ENCODE results near the gene COL1A2. TPM values are rescaled to one million over a fixed set of nuclear protein-coding genes. Genes with fewer than 3 reads are reported as not detected.

The COL1A2 gene
- total RNA-seq, 4 donors from 2014 or later: 227 to 697 (median 347) TPM

GRCh38 chr7:94431176-94431575 lies 36.5 kb downstream of the COL1A2 start:
- DNase-seq (ENCODE audit: extremely low spot score): no peak
- Histone ChIP-seq H3K9me3 (no peaks in the 10 kb centered on the region), H3K27me3 (no peaks in the 10 kb centered on the region), H3K4me3 (no peak overlapping the region), H3K27ac (replicated peaks in 1 of 4) (no peak overlapping the region), H3K4me1 (peaks cover 0 to 5% (median 0%) of the 10 kb centered on the region in 4 donors), H3K36me3 (peaks cover 22 to 48% (median 41%) of the 10 kb centered on the region in 4 donors)
- TF ChIP-seq POLR2AphosphoS5 (IDR thresholded peaks at IDR 0.05) (no peak), EP300 (IDR thresholded peaks at IDR 0.05) (no peak), CTCF (IDR thresholded peaks at IDR 0.05) (no peak), POLR2A (IDR thresholded peaks at IDR 0.05; ENCODE audit: low read depth) (no peak)
- WGBS: 53% methylated on average over 1 of the region's 1 CpG
- intact Hi-C loops (cut with DNase I): no loop called here

DNA sequence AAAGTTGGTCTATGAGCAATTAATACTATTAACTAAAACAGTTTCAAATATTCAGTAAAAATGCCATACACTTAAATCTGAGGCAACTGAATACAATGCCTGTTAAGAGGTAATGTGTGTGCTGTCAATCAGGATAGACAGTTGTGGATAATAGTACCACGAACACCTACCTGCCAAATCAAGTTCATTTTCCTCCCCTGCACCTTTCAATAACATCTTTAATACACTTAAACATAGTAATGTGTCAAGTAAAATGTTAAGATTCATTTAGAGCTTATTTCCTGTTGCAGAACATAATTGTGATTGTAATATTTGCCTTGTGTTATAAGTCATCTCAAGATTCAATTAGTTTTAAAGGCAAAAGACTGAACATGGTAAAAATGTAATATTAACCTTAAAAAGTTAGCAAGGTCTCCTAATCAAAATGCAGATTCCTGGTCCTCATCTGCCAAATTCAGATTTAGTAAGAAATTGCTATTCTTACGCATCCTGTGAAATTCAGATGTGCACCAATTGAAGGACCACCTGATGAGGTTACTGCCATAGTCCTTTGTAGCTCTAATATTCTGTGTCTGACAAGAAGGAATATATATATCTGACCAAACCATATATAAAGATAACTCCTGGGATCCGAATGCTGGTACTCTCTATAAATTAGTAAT lies 37.1 kb downstream of the COL1A2 start:
- no peak overlapping the region for H3K4me3 ChIP-seq
- H3K9me3 ChIP-seq: no peaks in the 10 kb centered on the region
- 73% methylated on average over 3 of the region's 3 CpGs for WGBS
- H3K4me1 ChIP-seq: peaks cover 0 to 7% (median 0%) of the 10 kb centered on the region in 4 donors
- H3K27me3 ChIP-seq: no peaks in the 10 kb centered on the region
- no peak overlapping the region for H3K27ac ChIP-seq (replicated peaks in 1 of 4)
- intact Hi-C loops (cut with DNase I): loop anchor here (2.0 kb wide), 1 partner anchor 137 kb away; no protein-coding TSS in a partner anchor
- no peak for DNase-seq (ENCODE audit: extremely low spot score)
- peaks cover 16 to 42% (median 35%) of the 10 kb centered on the region in 4 donors for H3K36me3 ChIP-seq
- TF ChIP-seq EP300 (IDR thresholded peaks at IDR 0.05) (no peak), POLR2A (IDR thresholded peaks at IDR 0.05; ENCODE audit: low read depth) (no peak), CTCF (IDR thresholded peaks at IDR 0.05) (no peak), POLR2AphosphoS5 (IDR thresholded peaks at IDR 0.05) (no peak)

DNA sequence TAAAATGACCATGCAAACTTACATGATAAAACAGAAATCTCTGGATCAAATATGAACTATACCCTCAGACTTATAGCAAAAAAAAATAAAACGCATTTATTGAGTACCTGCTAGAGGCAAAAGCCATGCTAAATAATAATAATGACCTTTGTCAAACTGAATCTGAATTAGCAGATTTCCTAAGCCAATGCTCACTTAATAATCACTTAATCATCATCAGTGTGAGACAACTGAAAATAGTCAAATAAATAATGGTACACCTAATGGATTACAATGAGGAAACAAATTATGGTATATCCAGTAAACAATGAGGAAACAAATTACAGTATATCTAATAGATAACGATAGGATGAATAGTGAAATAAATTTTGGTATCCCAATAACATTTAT lies 37.6 kb downstream of the COL1A2 start:
- intact Hi-C loops (cut with DNase I): loop anchor here (2.0 kb wide), 1 partner anchor 137 kb away; no protein-coding TSS in a partner anchor
- Histone ChIP-seq H3K27ac (replicated peaks in 1 of 4) (no peak overlapping the region), H3K27me3 (no peaks in the 10 kb centered on the region), H3K4me3 (no peak overlapping the region), H3K36me3 (peaks cover 16 to 37% (median 30%) of the 10 kb centered on the region in 4 donors), H3K4me1 (peaks cover 0 to 7% (median 0%) of the 10 kb centered on the region in 4 donors), H3K9me3 (no peaks in the 10 kb centered on the region)
- TF ChIP-seq POLR2AphosphoS5 (IDR thresholded peaks at IDR 0.05): no peak
- TF ChIP-seq POLR2A (IDR thresholded peaks at IDR 0.05; ENCODE audit: low read depth): no peak
- TF ChIP-seq EP300 (IDR thresholded peaks at IDR 0.05): no peak
- no peak for TF ChIP-seq CTCF (IDR thresholded peaks at IDR 0.05)
- 82% methylated on average over 2 of the region's 2 CpGs for WGBS
- no peak for DNase-seq (ENCODE audit: extremely low spot score)

GRCh38 chr7:94432817-94433216 lies 38.1 kb downstream of the COL1A2 start:
- H3K4me3 ChIP-seq: no peak overlapping the region
- DNase-seq (ENCODE audit: extremely low spot score): no peak
- no peaks in the 10 kb centered on the region for H3K9me3 ChIP-seq
- peaks cover 14 to 32% (median 25%) of the 10 kb centered on the region in 4 donors for H3K36me3 ChIP-seq
- peaks cover 0 to 7% (median 0%) of the 10 kb centered on the region in 4 donors for H3K4me1 ChIP-seq
- 82% methylated on average over 1 of the region's 1 CpG for WGBS
- no peak overlapping the region for H3K27ac ChIP-seq (replicated peaks in 1 of 4)
- TF ChIP-seq POLR2A (IDR thresholded peaks at IDR 0.05; ENCODE audit: low read depth) (no peak), CTCF (IDR thresholded peaks at IDR 0.05) (no peak), POLR2AphosphoS5 (IDR thresholded peaks at IDR 0.05) (no peak)
- intact Hi-C loops (cut with DNase I): loop anchor here (2.0 kb wide), 1 partner anchor 138 kb away; no protein-coding TSS in a partner anchor
- no peaks in the 10 kb centered on the region for H3K27me3 ChIP-seq

All from esophagus muscularis mucosa (tissue), 4 donors.